ENCODE measurements around the gene HCN1. TPM values are rescaled to one million over a fixed set of nuclear protein-coding genes. Genes with fewer than 3 reads are reported as not detected.

The HCN1 gene
- polyA plus RNA-seq, 2 donors = 0.01 TPM; not detected in 1

DNA sequence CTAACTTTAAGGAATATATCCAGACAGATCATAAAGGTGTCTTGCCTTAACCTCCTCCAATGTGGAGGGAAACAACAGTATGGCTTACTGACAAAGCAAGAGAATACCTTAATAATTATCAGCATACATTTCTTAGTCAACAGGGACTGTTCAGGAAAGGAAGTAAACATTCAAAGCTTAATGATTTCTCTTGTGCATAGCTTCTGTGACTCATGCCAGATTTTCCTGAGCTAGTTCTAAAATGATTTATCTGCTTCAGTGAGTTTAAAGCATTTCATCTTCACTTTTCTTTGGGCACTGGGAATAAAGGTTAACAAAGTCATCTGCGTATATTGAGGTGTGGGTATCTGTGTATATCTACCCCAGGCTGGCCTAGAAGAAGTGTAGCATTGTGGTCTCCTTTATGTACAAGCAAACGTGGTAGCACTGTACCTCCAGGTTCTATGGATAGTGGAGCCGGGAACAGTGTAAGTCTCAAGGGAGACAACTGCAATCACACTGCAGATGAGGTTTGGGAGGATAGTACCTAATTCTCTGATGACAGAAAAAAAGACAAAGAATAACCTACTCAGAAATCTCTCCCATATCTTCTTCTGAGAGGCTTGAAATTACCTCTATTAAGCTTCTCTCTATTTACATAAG lies 284.1 kb downstream of the HCN1 start:
- H3K27ac ChIP-seq (ENCODE audit: low read depth in 2 of 2, low read length in 1 of 2) = no peak overlapping the region
- 51 to 54% methylated on average over 3 of the region's 3 CpGs for WGBS, 2 donors
- H3K36me3 ChIP-seq (ENCODE audit: control insufficient read depth in 2 of 2, insufficient read depth in 2 of 2, low read length in 1 of 2) = no peaks in the 10 kb centered on the region
- H3K4me3 ChIP-seq (ENCODE audit: low read depth in 1 of 2, low read length in 2 of 2) = no peak overlapping the region
- no peaks in the 10 kb centered on the region for H3K27me3 ChIP-seq (ENCODE audit: control insufficient read depth in 1 of 2, insufficient read depth in 2 of 2, low read length in 2 of 2)
- H3K9me3 ChIP-seq (ENCODE audit: control insufficient read depth in 2 of 2, insufficient read depth in 1 of 2, low read depth in 1 of 2, low read length in 1 of 2) = no peaks in the 10 kb centered on the region
- H3K4me1 ChIP-seq (ENCODE audit: control insufficient read depth in 2 of 2, insufficient read depth in 2 of 2, low read length in 1 of 2) = no peaks in the 10 kb centered on the region

GRCh38 chr5:45410304-45410995 lies 285.7 kb downstream of the HCN1 start:
- no peaks in the 10 kb centered on the region for H3K9me3 ChIP-seq (ENCODE audit: control insufficient read depth in 2 of 2, insufficient read depth in 1 of 2, low read depth in 1 of 2, low read length in 1 of 2)
- WGBS, 2 donors = 60 to 63% methylated on average over 3 of the region's 3 CpGs
- no peaks in the 10 kb centered on the region for H3K36me3 ChIP-seq (ENCODE audit: control insufficient read depth in 2 of 2, insufficient read depth in 2 of 2, low read length in 1 of 2)
- no peaks in the 10 kb centered on the region for H3K4me1 ChIP-seq (ENCODE audit: control insufficient read depth in 2 of 2, insufficient read depth in 2 of 2, low read length in 1 of 2)
- H3K27me3 ChIP-seq (ENCODE audit: control insufficient read depth in 1 of 2, insufficient read depth in 2 of 2, low read length in 2 of 2) = no peaks in the 10 kb centered on the region
- no peak overlapping the region for H3K4me3 ChIP-seq (ENCODE audit: low read depth in 1 of 2, low read length in 2 of 2)
- H3K27ac ChIP-seq (ENCODE audit: low read depth in 2 of 2, low read length in 1 of 2) = no peak overlapping the region

GRCh38 chr5:45408067-45408466 lies 288.1 kb downstream of the HCN1 start:
- no peak overlapping the region for H3K4me3 ChIP-seq (ENCODE audit: low read depth in 1 of 2, low read length in 2 of 2)
- WGBS, 2 donors = 83 to 90% methylated on average over 2 of the region's 2 CpGs
- no peak overlapping the region for H3K27ac ChIP-seq (ENCODE audit: low read depth in 2 of 2, low read length in 1 of 2)
- H3K9me3 ChIP-seq (ENCODE audit: control insufficient read depth in 2 of 2, insufficient read depth in 1 of 2, low read depth in 1 of 2, low read length in 1 of 2) = no peaks in the 10 kb centered on the region
- no peaks in the 10 kb centered on the region for H3K4me1 ChIP-seq (ENCODE audit: control insufficient read depth in 2 of 2, insufficient read depth in 2 of 2, low read length in 1 of 2)
- no peaks in the 10 kb centered on the region for H3K36me3 ChIP-seq (ENCODE audit: control insufficient read depth in 2 of 2, insufficient read depth in 2 of 2, low read length in 1 of 2)
- H3K27me3 ChIP-seq (ENCODE audit: control insufficient read depth in 1 of 2, insufficient read depth in 2 of 2, low read length in 2 of 2) = no peaks in the 10 kb centered on the region

DNA sequence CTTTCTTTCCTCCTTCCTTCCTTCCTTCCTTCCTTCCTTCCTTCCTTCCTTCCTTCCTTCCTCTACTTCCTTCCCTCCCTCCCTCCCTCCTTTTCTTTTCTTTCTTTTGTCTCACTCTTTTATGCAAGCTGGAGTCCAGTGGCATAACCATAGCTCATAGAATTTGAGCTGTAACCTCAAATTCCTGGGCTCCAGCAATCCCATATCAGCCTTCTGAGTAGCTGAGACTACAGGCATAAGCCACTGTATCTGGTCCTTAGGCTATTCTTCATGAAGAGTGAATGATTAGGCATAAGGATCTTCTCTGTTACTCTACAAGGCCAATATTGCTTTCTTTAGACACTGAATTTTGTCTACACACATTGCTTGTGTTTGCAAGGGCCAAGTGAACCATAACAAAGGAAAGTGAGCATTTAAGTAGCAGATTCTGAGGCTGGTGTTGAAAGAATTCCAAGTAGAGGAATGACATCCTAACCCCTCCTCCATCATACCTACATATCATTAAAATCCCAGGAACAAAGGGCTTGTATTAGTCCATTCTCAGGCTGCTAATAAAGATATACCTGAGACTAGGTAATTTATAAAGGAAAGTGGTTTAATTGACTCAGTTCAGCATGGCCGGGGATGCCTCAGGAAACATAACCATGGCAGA lies 293.2 kb downstream of the HCN1 start:
- Histone ChIP-seq H3K36me3 (ENCODE audit: control insufficient read depth in 2 of 2, insufficient read depth in 2 of 2, low read length in 1 of 2) (no peaks in the 10 kb centered on the region), H3K4me3 (ENCODE audit: low read depth in 1 of 2, low read length in 2 of 2) (no peak overlapping the region), H3K27me3 (ENCODE audit: control insufficient read depth in 1 of 2, insufficient read depth in 2 of 2, low read length in 2 of 2) (no peaks in the 10 kb centered on the region), H3K4me1 (ENCODE audit: control insufficient read depth in 2 of 2, insufficient read depth in 2 of 2, low read length in 1 of 2) (no peaks in the 10 kb centered on the region), H3K27ac (ENCODE audit: low read depth in 2 of 2, low read length in 1 of 2) (no peak overlapping the region), H3K9me3 (ENCODE audit: control insufficient read depth in 2 of 2, insufficient read depth in 1 of 2, low read depth in 1 of 2, low read length in 1 of 2) (no peaks in the 10 kb centered on the region)
- WGBS, 2 donors = 71 to 73% methylated on average over 1 of the region's 1 CpG

- Histone ChIP-seq H3K36me3 (ENCODE audit: control insufficient read depth in 2 of 2, insufficient read depth in 2 of 2, low read length in 1 of 2) (no peaks in the 10 kb centered on the region), H3K27ac (ENCODE audit: low read depth in 2 of 2, low read length in 1 of 2) (no peak overlapping the region), H3K27me3 (ENCODE audit: control insufficient read depth in 1 of 2, insufficient read depth in 2 of 2, low read length in 2 of 2) (no peaks in the 10 kb centered on the region), H3K4me1 (ENCODE audit: control insufficient read depth in 2 of 2, insufficient read depth in 2 of 2, low read length in 1 of 2) (no peaks in the 10 kb centered on the region), H3K4me3 (ENCODE audit: low read depth in 1 of 2, low read length in 2 of 2) (no peak overlapping the region), H3K9me3 (ENCODE audit: control insufficient read depth in 2 of 2, insufficient read depth in 1 of 2, low read depth in 1 of 2, low read length in 1 of 2) (no peaks in the 10 kb centered on the region)
- WGBS, 2 donors = 35 to 50% methylated on average over 1 of the region's 1 CpG
Measured at GRCh38 chr5:45399041-45399440, 297.1 kb downstream of the HCN1 start.

GRCh38 chr5:45385321-45386058 lies 310.7 kb downstream of the HCN1 start:
- no peaks in the 10 kb centered on the region for H3K36me3 ChIP-seq (ENCODE audit: control insufficient read depth in 2 of 2, insufficient read depth in 2 of 2, low read length in 1 of 2)
- WGBS, 2 donors = 70 to 76% methylated on average over 6 of the region's 6 CpGs

GRCh38 chr5:45383985-45384384 lies 312.2 kb downstream of the HCN1 start:
- Histone ChIP-seq H3K36me3 (ENCODE audit: control insufficient read depth in 2 of 2, insufficient read depth in 2 of 2, low read length in 1 of 2) (no peaks in the 10 kb centered on the region), H3K4me3 (ENCODE audit: low read depth in 1 of 2, low read length in 2 of 2) (no peak overlapping the region), H3K9me3 (ENCODE audit: control insufficient read depth in 2 of 2, insufficient read depth in 1 of 2, low read depth in 1 of 2, low read length in 1 of 2) (no peaks in the 10 kb centered on the region), H3K27me3 (ENCODE audit: control insufficient read depth in 1 of 2, insufficient read depth in 2 of 2, low read length in 2 of 2) (no peaks in the 10 kb centered on the region), H3K4me1 (ENCODE audit: control insufficient read depth in 2 of 2, insufficient read depth in 2 of 2, low read length in 1 of 2) (no peaks in the 10 kb centered on the region), H3K27ac (ENCODE audit: low read depth in 2 of 2, low read length in 1 of 2) (no peak overlapping the region)
- 36 to 38% methylated on average over 2 of the region's 2 CpGs for WGBS, 2 donors

More at GRCh38 chr5:45385321-45386058, 310.7 kb downstream of the HCN1 start:
- H3K27me3 ChIP-seq (ENCODE audit: control insufficient read depth in 1 of 2, insufficient read depth in 2 of 2, low read length in 2 of 2) = no peaks in the 10 kb centered on the region
- H3K4me1 ChIP-seq (ENCODE audit: control insufficient read depth in 2 of 2, insufficient read depth in 2 of 2, low read length in 1 of 2) = no peaks in the 10 kb centered on the region
- H3K4me3 ChIP-seq (ENCODE audit: low read depth in 1 of 2, low read length in 2 of 2) = no peak overlapping the region
- no peaks in the 10 kb centered on the region for H3K9me3 ChIP-seq (ENCODE audit: control insufficient read depth in 2 of 2, insufficient read depth in 1 of 2, low read depth in 1 of 2, low read length in 1 of 2)
- no peak overlapping the region for H3K27ac ChIP-seq (ENCODE audit: low read depth in 2 of 2, low read length in 1 of 2)

DNA sequence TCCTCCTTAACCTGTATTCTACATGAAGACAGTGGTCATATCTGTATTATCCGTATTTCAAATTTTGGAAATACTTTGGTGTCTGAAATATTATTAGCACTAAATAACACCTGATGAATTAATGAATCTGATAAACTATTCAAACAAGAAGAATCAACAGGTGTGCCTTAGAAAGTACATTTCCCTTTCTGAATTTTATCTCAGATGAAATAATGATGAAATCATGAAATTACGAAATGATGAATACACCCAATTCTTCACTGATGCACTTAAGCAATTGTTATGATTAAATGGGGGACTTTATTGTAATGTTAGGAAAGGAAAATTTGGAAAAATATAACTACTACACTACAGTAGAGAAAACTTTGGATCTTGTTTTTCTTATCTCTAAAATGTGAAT lies 313.6 kb downstream of the HCN1 start:
- H3K4me3 ChIP-seq (ENCODE audit: low read depth in 1 of 2, low read length in 2 of 2) = no peak overlapping the region
- no peaks in the 10 kb centered on the region for H3K4me1 ChIP-seq (ENCODE audit: control insufficient read depth in 2 of 2, insufficient read depth in 2 of 2, low read length in 1 of 2)
- WGBS, 2 donors = 88 to 91% methylated on average over 2 of the region's 2 CpGs
- no peaks in the 10 kb centered on the region for H3K27me3 ChIP-seq (ENCODE audit: control insufficient read depth in 1 of 2, insufficient read depth in 2 of 2, low read length in 2 of 2)
- H3K36me3 ChIP-seq (ENCODE audit: control insufficient read depth in 2 of 2, insufficient read depth in 2 of 2, low read length in 1 of 2) = no peaks in the 10 kb centered on the region
- H3K27ac ChIP-seq (ENCODE audit: low read depth in 2 of 2, low read length in 1 of 2) = no peak overlapping the region
- H3K9me3 ChIP-seq (ENCODE audit: control insufficient read depth in 2 of 2, insufficient read depth in 1 of 2, low read depth in 1 of 2, low read length in 1 of 2) = no peaks in the 10 kb centered on the region

DNA sequence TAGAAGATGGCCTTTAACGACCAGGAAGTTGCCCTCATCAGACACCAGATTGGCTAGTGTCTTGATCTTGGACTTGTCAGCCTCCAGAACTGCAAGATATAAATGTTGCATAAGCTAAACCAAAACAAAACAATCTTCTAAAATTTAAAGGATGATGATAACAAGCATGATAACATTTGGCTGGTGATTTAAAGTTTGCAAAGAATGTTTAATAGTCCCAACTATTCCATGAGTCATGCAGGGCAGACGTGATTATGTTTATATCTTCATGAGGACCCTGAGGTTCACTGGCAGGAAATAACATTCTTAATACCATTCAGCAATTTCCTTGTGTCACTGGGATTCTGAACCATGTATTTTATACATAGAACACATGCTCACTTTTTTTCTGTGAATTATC lies 319.8 kb downstream of the HCN1 start:
- 58% methylated on average over 2 of the region's 2 CpGs for WGBS, 2 donors
- Histone ChIP-seq H3K9me3 (ENCODE audit: control insufficient read depth in 2 of 2, insufficient read depth in 1 of 2, low read depth in 1 of 2, low read length in 1 of 2) (no peaks in the 10 kb centered on the region), H3K27me3 (ENCODE audit: control insufficient read depth in 1 of 2, insufficient read depth in 2 of 2, low read length in 2 of 2) (no peaks in the 10 kb centered on the region), H3K4me3 (ENCODE audit: low read depth in 1 of 2, low read length in 2 of 2) (no peak overlapping the region), H3K36me3 (ENCODE audit: control insufficient read depth in 2 of 2, insufficient read depth in 2 of 2, low read length in 1 of 2) (no peaks in the 10 kb centered on the region), H3K4me1 (ENCODE audit: control insufficient read depth in 2 of 2, insufficient read depth in 2 of 2, low read length in 1 of 2) (no peaks in the 10 kb centered on the region), H3K27ac (ENCODE audit: low read depth in 2 of 2, low read length in 1 of 2) (no peak overlapping the region)

Data from esophagus (tissue), 2 donors.